Right lobe of liver (tissue), 6 donors: ENCODE measurements around the gene KLHL21. TPM values are rescaled to one million over a fixed set of nuclear protein-coding genes. Genes with fewer than 3 reads are reported as not detected.

Experiments used
- ATAC-seq, 4 donors: fragments of 200-7000 bp; cut with Tn5 transposase; one replicate each; pipeline ENCODE4 v1.9.1; 2020; ENCODE audit warnings: mild to moderate bottlenecking in 4 of 4, moderate library complexity in 4 of 4
- DNase-seq, 3 donors: peaks; one replicate each; pipeline ENCODE4 v3.0.0-alpha.2; 2020
- H3K27ac ChIP-seq, 3 donors: fragments of 200-600 bp; one replicate each; pipeline ENCODE4 v1.8.0; 2022
- H3K27me3 ChIP-seq, 2 donors: fragments of 200-600 bp; one replicate each; pipeline ENCODE4 v1.8.0; 2022
- H3K36me3 ChIP-seq, 4 donors: fragments of 200-600 bp; sonication (generic) in 1 of 4; one replicate each; pipeline versions ENCODE4 v1.5.1 to v1.8.0; 2017 to 2022; ENCODE audit warnings: control low read depth in 1 of 4
- H3K4me1 ChIP-seq, 4 donors: fragments of 200-600 bp; sonication (generic) in 1 of 4; one replicate each; pipeline versions ENCODE4 v1.5.1 to v1.8.0; 2017 to 2022; ENCODE audit warnings: control low read depth in 1 of 4
- H3K4me3 ChIP-seq, 3 donors: fragments of 200-600 bp; one replicate each; pipeline ENCODE4 v1.8.0; 2022
- H3K9me3 ChIP-seq, 4 donors: fragments of 200-600 bp; sonication (generic) in 1 of 4; one replicate each; pipeline versions ENCODE4 v1.5.1 to v1.8.0; 2017 to 2022; ENCODE audit warnings: control low read depth in 1 of 4
- CTCF ChIP-seq, 4 donors: fragments of 200-600 bp in 3 of 4; fragments of 450-650 bp in 1 of 4; IDR thresholded peaks; one replicate each; pipeline versions ENCODE4 v1.5.1 to v1.8.0; 2016 to 2022; ENCODE audit warnings: antibody characterized with exemption in 4 of 4, mild to moderate bottlenecking in 2 of 4
- POLR2A ChIP-seq: fragments of 450-650 bp; IDR thresholded peaks from one replicate; pipeline ENCODE4 v1.6.1; 2017; ENCODE audit warnings: antibody characterized with exemption, mild to moderate bottlenecking
- WGBS: methylation state at CpG from one replicate; pipeline ENCODE4 v1.1.6; 2018; ENCODE audit warnings: low coverage, low lambda C conversion rate; ENCODE audit not compliant: insufficient coverage; ENCODE audit errors: missing lambda C conversion rate; 5-methylcytosine and 5-hydroxymethylcytosine counted together
- intact Hi-C, 2 donors: fragments of 100-400 bp; cut with DNase I; formaldehyde crosslinking; loops; one replicate each; pipeline versions ENCODE4 v1.11.2 to v1.14.1; 2022
- total RNA-seq, 6 experiments: library from RNA; depleted of rRNA in 2 of 6; stranded (reverse); fragments of >200 nt in 2 of 6; fragmentation: NEBNext Ultra II Directional in 3 of 6; extraction: Animal tissue kit (Norgen Biotek cat#: 25700) in 3 of 6; gene quantifications; one replicate each; pipeline versions ENCODE4 v1.1.0 to v1.2.4, GENCODE V29; 2016 to 2023
- donor health status: DM: no; HTN: yes; CAD: no.
- donor health status: DM: no; HTN: no; CAD: no.
- donor health status: DM: no; HTN: no; CAD: no.
- donor health status: DM: no; HTN: yes; CAD: no.
- donor health status: DM: no; HTN: yes; CAD: no.

KLHL21 gene
- total RNA-seq, 6 experiments from 2014 or later: 12.1 to 24.6 (median 20.0) TPM

- Histone ChIP-seq H3K4me3 (peak overlapping the region; percentile 74 to 95 (median 91)), H3K4me1 (peaks cover 0 to 45% (median 24%) of the 10 kb centered on the region in 4 donors), H3K9me3 (no peaks in the 10 kb centered on the region), H3K27ac (peak overlapping the region; percentile 87 to 93 (median 92)), H3K36me3 (no peaks in the 10 kb centered on the region), H3K27me3 (no peaks in the 10 kb centered on the region)
- WGBS: 0% methylated on average over 16 of the region's 30 CpGs
- no peak for TF ChIP-seq CTCF (IDR thresholded peaks at IDR 0.05)
- no peak for TF ChIP-seq POLR2A
- intact Hi-C loops: no loop called here
- ATAC-seq (peak in 1 of 4 donors; percentile 1), DNase-seq (no peak)
Measured at GRCh38 chr1:6580119-6580592, 22.5 kb downstream of the KLHL21 start.

GRCh38 chr1:6579374-6580118, 23.1 kb downstream of the KLHL21 start, which contains the start of gene ZBTB48:
Gene ZBTB48 (plus strand): TSS chr1:6579994. CDS start chr1:6580610, 616 bp downstream.
- ATAC-seq (peak; percentile 90 to 94 (median 92)), DNase-seq (peak; percentile 100)
- intact Hi-C loops: no loop called here
- H3K9me3 ChIP-seq: no peaks in the 10 kb centered on the region
- peak within 1 kb of the TSS; percentile 87 to 93 (median 92) for H3K27ac ChIP-seq
- H3K27me3 ChIP-seq: no peaks in the 10 kb centered on the region
- TF ChIP-seq CTCF (IDR thresholded peaks at IDR 0.05): no peak
- TF ChIP-seq POLR2A: peak; percentile 92
- H3K4me3 ChIP-seq: peak within 1 kb of the TSS; percentile 74 to 95 (median 91)
- H3K36me3 ChIP-seq: no peaks in the 10 kb centered on the region
- peaks cover 0 to 45% (median 24%) of the 10 kb centered on the region in 4 donors for H3K4me1 ChIP-seq
- WGBS: 68% methylated on average over 5 of the region's 58 CpGs

GRCh38 chr1:6578624-6579373, 23.9 kb downstream of the KLHL21 start:
- no peak for DNase-seq
- Histone ChIP-seq H3K4me1 (peaks cover 0 to 45% (median 24%) of the 10 kb centered on the region in 4 donors), H3K36me3 (no peaks in the 10 kb centered on the region), H3K27ac (peak overlapping the region; percentile 87 to 93 (median 92)), H3K9me3 (no peaks in the 10 kb centered on the region), H3K4me3 (peak overlapping the region in 2 of 3 donors; percentile 74 to 95), H3K27me3 (no peaks in the 10 kb centered on the region)
- WGBS: 86% methylated on average over 8 of the region's 14 CpGs
- TF ChIP-seq POLR2A (no peak), CTCF (IDR thresholded peaks at IDR 0.05) (no peak)
- ATAC-seq: no peak
- intact Hi-C loops: no loop called here

GRCh38 chr1:6577831-6578525, 24.7 kb downstream of the KLHL21 start:
- H3K27ac ChIP-seq: no peak overlapping the region
- ATAC-seq: peak in 1 of 4 donors; percentile 7
- 71% methylated on average over 3 of the region's 6 CpGs for WGBS
- no peak overlapping the region for H3K4me3 ChIP-seq
- H3K4me1 ChIP-seq: peaks cover 0 to 39% (median 21%) of the 10 kb centered on the region in 4 donors
- no peaks in the 10 kb centered on the region for H3K9me3 ChIP-seq
- TF ChIP-seq POLR2A: no peak
- TF ChIP-seq CTCF (IDR thresholded peaks at IDR 0.05): no peak
- no peaks in the 10 kb centered on the region for H3K27me3 ChIP-seq
- intact Hi-C loops: no loop called here
- DNase-seq: no peak
- no peaks in the 10 kb centered on the region for H3K36me3 ChIP-seq
